Stimulated activated CD4-positive, alpha-beta T cell treated with anti-CD3 and anti-CD28 coated beads, Interleukin-15, amount 100 ng/mL, for 48 hours (primary cell): ENCODE measurements around the gene ANGEL1.
A peak's percentile ranks its signal among the peaks of the same experiment; 100 is the strongest.

Source experiments
- DNase-seq, 2 donors: peaks; one replicate each; pipeline ENCODE4 v3.0.0-alpha.2; 2020; ENCODE audit warnings: low read depth in 2 of 2

Gene ANGEL1

DNA sequence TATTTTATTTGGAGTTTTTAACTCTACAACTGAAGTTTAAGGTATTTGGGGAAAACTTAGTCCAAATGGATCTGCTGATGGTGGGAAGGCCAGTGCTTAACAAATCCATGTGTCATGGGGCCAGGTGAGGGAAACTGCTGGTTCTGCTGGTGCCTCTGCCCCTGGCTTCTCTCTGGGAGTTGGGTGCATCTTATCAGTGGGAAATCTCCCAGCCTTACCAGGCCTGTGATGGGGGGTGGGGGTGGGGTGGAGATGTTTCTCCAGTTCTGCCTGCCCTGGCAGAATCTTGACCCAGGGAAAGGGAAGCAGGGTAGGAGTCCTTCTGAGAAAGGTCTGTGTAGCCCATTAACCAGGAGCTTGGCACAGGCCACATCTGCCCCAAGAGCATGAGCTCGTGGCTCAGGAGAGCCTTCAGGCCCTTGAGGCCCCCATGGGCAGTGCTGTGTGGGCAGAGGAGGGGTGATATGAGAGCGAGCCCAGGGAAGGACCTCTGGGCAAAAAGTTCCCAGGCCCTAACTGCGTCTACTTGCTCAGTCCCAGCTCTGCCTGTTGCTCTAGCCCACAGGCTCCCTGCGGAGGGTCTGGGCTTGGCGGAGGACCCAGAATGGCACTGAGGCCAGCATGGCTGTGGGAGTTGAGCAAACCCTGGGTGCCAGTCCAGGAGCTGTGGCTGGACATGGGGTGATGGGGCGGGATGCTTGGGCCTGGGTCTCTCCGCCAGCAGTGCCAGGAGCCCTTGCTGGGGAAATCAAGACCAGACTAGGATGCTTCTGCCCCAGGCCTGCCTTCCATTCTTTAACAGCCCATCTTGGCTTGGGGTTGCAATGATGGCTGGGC, 33.2 kb downstream of the ANGEL1 start:
- DNase-seq = no peak

GRCh38 chr14:76778546-76779215, 34.0 kb downstream of the ANGEL1 start:
- no peak for DNase-seq

- no peak for DNase-seq
Measured at GRCh38 chr14:76777721-76778120, 35.0 kb downstream of the ANGEL1 start.

DNA sequence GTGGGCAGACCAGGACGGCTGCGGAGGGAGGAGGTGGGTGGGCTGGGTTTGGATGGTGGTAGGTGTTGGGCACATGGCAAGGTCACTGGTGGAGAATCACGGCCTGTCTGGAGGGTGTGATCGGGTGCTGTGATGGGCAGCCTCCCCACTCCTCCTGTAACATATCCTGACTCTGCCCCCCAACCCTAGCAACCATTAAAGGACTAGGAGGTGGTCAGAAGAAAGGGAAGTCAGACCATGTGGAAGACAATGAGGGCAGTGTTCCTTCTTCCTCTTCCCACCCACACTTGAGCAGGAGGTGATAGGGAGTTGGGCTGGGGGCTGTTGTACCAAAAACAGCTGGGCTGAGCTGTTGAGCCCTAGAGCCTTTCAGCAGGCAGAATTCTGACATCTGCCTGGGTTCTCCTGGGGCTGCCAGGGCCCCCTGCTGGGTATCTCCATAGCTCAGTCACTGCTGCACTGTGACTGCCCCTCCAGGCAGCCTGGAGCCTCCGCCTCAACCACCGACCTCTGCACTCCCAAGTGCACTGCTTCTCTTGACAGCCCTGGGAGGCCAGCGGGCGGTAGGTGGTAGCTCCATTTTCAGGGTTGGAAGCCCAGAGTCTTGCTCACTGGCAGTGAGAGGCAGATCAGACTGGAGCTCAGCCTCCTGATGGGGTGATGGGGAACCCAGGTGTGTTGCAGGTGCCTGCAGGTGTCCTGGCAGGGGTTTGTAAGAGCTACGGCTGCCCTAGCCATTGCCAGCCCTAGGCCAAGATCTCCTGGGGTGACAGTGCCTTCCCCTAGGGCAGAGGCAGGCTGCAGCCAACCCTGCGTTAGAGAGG, 36.0 kb downstream of the ANGEL1 start:
- DNase-seq = no peak

GRCh38 chr14:76775695-76776427, 36.8 kb downstream of the ANGEL1 start:
- no peak for DNase-seq

- DNase-seq = no peak
Measured at GRCh38 chr14:76774821-76775694, 37.6 kb downstream of the ANGEL1 start.

DNA sequence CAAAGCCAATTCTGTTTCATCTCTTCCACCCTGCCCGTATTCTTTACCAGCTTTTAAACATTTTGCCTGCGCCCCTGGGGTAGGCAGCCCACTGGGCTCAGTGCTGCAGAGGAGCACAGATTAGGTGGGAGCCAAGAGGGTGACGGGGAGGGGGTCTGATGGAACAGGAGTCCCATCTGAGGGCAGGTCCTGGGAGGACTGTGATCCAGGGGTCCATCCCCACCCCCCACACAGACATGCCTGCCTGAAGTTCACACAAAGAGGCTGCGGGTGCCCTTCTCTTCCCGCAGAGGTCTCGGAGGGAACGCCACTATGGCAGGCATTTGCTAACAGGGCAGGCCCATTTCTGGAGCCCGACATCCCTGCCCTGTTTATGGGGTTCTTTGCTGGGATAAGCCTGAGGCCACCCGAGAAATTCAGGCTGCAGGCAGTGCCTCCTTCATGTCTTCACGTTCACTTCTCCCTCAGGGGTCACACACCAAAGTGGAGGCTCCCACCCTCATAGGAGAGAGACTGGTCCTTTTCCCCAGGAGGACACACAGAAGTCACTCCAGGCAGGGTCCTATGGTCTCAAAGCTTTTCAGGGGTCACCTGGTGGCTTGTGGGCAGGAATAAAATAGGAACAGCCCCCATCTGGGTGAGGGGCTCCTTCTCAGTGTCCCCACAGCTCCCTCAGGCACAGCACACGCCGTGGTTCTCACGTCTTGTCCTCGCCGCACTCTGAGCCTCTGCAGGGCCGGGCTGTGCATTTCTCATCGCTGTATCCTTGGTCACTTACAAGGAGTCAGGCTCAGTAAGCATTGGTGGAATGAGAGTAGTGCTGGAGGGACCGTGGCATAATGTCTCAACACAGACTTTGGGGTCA, 38.5 kb downstream of the ANGEL1 start:
- no peak for DNase-seq

GRCh38 chr14:76773188-76773885, 39.3 kb downstream of the ANGEL1 start:
- DNase-seq = no peak

- DNase-seq = no peak
Measured at GRCh38 chr14:76772300-76773187, 40.1 kb downstream of the ANGEL1 start.

DNA sequence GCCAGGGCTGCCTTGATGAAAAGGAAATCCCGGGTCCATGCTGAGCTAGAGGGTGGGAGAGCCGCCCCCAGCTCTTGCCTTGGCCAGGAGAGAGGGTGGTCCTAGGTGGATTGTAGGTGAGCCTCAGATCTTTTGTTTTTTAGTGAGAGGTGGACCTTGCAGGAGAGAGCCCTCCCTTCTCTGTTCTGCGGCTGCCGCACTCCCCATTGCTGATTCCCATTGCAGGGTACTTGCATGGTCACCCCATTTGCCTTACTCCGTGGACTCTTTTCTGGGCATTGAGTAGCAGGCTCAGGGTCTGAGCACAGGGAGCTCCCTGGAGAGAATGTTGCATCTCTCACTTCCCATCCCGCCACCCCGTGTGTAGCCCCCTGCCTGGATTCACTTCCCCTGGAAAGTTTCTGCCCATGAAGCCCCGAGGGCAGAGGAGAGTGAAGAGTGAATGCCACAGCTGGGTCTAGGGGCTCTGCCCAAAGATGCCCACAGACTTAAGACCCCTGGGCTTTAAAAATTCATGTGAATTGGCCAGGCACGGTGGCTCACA, 41.2 kb downstream of the ANGEL1 start:
- DNase-seq = no peak

- DNase-seq = no peak
Measured at GRCh38 chr14:76770521-76771436, 41.9 kb downstream of the ANGEL1 start.

DNA sequence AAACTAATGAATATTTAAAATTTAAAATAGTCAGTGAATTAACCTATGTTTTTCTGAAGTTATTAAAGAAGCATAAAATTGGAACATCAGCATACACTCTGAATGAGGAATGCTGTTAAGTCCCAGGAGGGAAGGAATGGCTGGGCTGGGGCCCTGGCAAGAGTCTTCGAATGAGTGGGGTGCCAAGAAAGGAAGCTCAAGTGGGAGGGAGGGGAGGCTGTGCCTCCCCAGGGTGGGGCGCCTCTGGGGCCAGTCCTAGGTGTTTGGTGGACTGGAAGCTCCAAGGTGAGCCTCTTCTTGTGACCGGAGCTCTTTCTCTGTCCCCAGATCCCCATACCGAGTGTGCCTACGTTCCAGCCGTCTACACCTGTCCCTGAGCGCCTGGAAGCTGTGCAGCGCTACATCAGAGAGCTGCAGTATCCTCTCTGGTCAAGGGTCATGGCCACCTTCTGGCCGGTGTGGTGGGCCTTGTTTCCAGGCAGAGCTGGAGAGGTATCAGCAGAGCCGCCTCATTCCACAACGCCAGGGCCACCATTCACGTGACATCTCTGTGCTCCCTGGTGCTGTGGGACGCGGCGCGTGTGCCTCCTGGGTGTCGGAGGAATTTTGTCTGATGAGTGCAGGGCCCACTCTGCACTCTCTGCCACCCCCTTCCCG, 42.9 kb downstream of the ANGEL1 start:
- DNase-seq = no peak

- no peak for DNase-seq
Measured at GRCh38 chr14:76768671-76769500, 43.8 kb downstream of the ANGEL1 start.

- peak; percentile 47 to 66 for DNase-seq
Measured at GRCh38 chr14:76767681-76768656, 44.7 kb downstream of the ANGEL1 start.
